HepG2 (cell line): ENCODE measurements around the gene ANKRD34C. TPM values are rescaled to one million over a fixed set of nuclear protein-coding genes. Genes with fewer than 3 reads are reported as not detected.

Source experiments
- CBX5 ChIP-seq: sonication (generic); formaldehyde crosslinking; IDR thresholded peaks from 2 replicates; pipeline ENCODE4 v1.4.0; 2020; ENCODE audit warnings: missing genetic modification reagents, borderline replicate concordance
- ETV6 ChIP-seq: sonication (generic); formaldehyde crosslinking; conservative IDR thresholded peaks from 2 replicates; pipeline ENCODE4 v1.4.0; 2020; ENCODE audit warnings: missing genetic modification reagents
- FOXK2 ChIP-seq: fragments of 450-650 bp; IDR thresholded peaks from 2 replicates; pipeline ENCODE4 v1.6.1; 2016
- GABPA ChIP-seq, 2 experiments: IDR thresholded peaks; 2 replicates each; pipeline ENCODE4 v1.6.1; 2011 to 2016; ENCODE audit warnings: low read depth in 2 of 2, low read length in 1 of 2, missing biosample characterization in 1 of 2, missing genetic modification characterization in 1 of 2
- KAT8 ChIP-seq: IDR thresholded peaks from 2 replicates; pipeline ENCODE4 v1.6.1; 2016; ENCODE audit warnings: missing genetic modification reagents, missing compliant biosample characterization
- MBNL3 ChIP-seq: fragments of 250-450 bp; sonication (Bioruptor Pico); conservative IDR thresholded peaks from 2 replicates; pipeline ENCODE4 v1.8.0; 2022; ENCODE audit warnings: mild to moderate bottlenecking, inconsistent platforms
- MEIS1 ChIP-seq: sonication (generic); formaldehyde crosslinking; IDR thresholded peaks from 2 replicates; pipeline ENCODE4 v1.9.0; 2021; ENCODE audit warnings: mild to moderate bottlenecking, missing genetic modification reagents, moderate library complexity, borderline replicate concordance
- MIER3 ChIP-seq: IDR thresholded peaks from 2 replicates; pipeline ENCODE4 v1.6.1; 2016; ENCODE audit warnings: missing compliant biosample characterization, borderline replicate concordance
- NCOA5 ChIP-seq: sonication (generic); formaldehyde crosslinking; IDR thresholded peaks from 2 replicates; pipeline ENCODE4 v1.4.0; 2020; ENCODE audit warnings: missing genetic modification reagents
- ZFX ChIP-seq: sonication (generic); formaldehyde crosslinking; IDR thresholded peaks from 2 replicates; pipeline ENCODE4 v1.4.0; 2020; ENCODE audit warnings: mild to moderate bottlenecking, low read depth, missing genetic modification reagents, moderate library complexity
- ZNF160 ChIP-seq: sonication (generic); formaldehyde crosslinking; IDR thresholded peaks from 2 replicates; pipeline ENCODE4 v1.8.0; 2022; ENCODE audit warnings: mild to moderate bottlenecking, inconsistent platforms, missing genetic modification reagents
- ZNF331 ChIP-seq: sonication (generic); formaldehyde crosslinking; IDR thresholded peaks from 2 replicates; pipeline ENCODE4 v1.4.0; 2020; ENCODE audit warnings: missing genetic modification reagents
- ZNF34 ChIP-seq: sonication (generic); formaldehyde crosslinking; IDR thresholded peaks from 2 replicates; pipeline ENCODE4 v1.4.0; 2020; ENCODE audit warnings: mild to moderate bottlenecking, missing genetic modification reagents, borderline replicate concordance
- ZNF510 ChIP-seq: sonication (generic); formaldehyde crosslinking; IDR thresholded peaks from 2 replicates; pipeline ENCODE4 v1.4.0; 2020; ENCODE audit warnings: low read depth, mild to moderate bottlenecking, missing genetic modification reagents
- ZNF572 ChIP-seq: sonication (generic); formaldehyde crosslinking; IDR thresholded peaks from 2 replicates; pipeline ENCODE4 v1.5.1; 2020; ENCODE audit warnings: mild to moderate bottlenecking, missing genetic modification reagents
- ZNF644 ChIP-seq: IDR thresholded peaks from 2 replicates; pipeline ENCODE4 v1.6.1; 2016; ENCODE audit warnings: low read depth
- ZNF772 ChIP-seq: sonication (generic); formaldehyde crosslinking; IDR thresholded peaks from 2 replicates; pipeline ENCODE4 v1.5.0; 2020; ENCODE audit warnings: mild to moderate bottlenecking, missing genetic modification reagents
- ZNF83 ChIP-seq: sonication (generic); formaldehyde crosslinking; IDR thresholded peaks from 2 replicates; pipeline ENCODE4 v1.4.0; 2020; ENCODE audit warnings: missing genetic modification reagents, mild to moderate bottlenecking, borderline replicate concordance
- ZNF879 ChIP-seq: sonication (generic); formaldehyde crosslinking; IDR thresholded peaks from 2 replicates; pipeline ENCODE4 v1.8.1; 2023; ENCODE audit warnings: missing genetic modification reagents
- ZSCAN12 ChIP-seq: sonication (generic); formaldehyde crosslinking; IDR thresholded peaks from 2 replicates; pipeline ENCODE4 v1.9.0; 2021; ENCODE audit warnings: mild to moderate bottlenecking, missing genetic modification reagents
- polyA plus RNA-seq, 8 experiments: library from polyadenylated mRNA; depleted of rRNA in 3 of 8; stranded (reverse) in 7 of 8; unstranded in 1 of 8; fragments of >200 nt; fragmentation: Illumina TruSeq in 4 of 8; extraction: Trizol in 4 of 8; gene quantifications; 2 replicates each; pipeline versions ENCODE4 v1.2.1 to v1.2.3, GENCODE V29; 2011 to 2016; ENCODE audit warnings: low read depth in 4 of 8, missing spikeins in 1 of 8, mixed read lengths in 1 of 8; ENCODE audit not compliant: insufficient read depth in 1 of 8
- total RNA-seq, 5 experiments: library from RNA; depleted of rRNA; stranded (reverse); fragments of >200 nt; fragmentation: Illumina TruSeq; extraction: Trizol; gene quantifications; 2 replicates each; pipeline ENCODE4 v1.2.3, GENCODE V29; 2016; ENCODE audit warnings: low read depth in 1 of 5
- TF ChIP-seq, protein P1 (sequence below): sonication (generic); formaldehyde crosslinking; IDR thresholded peaks from 2 replicates; pipeline ENCODE4 v1.5.0; 2020; ENCODE audit warnings: mild to moderate bottlenecking, low read depth, missing genetic modification reagents, borderline replicate concordance
- TF ChIP-seq, protein P2 (sequence below): sonication (generic); formaldehyde crosslinking; IDR thresholded peaks from 2 replicates; pipeline ENCODE4 v1.8.1; 2023; ENCODE audit warnings: mild to moderate bottlenecking, missing genetic modification reagents, borderline replicate concordance
- TF ChIP-seq, protein P3 (sequence below): IDR thresholded peaks from 2 replicates; pipeline ENCODE4 v1.6.1; 2016; ENCODE audit warnings: mild to moderate bottlenecking, missing biosample characterization, missing genetic modification reagents
- TF ChIP-seq, protein P4 (sequence below): sonication (generic); formaldehyde crosslinking; IDR thresholded peaks from 2 replicates; pipeline ENCODE4 v1.4.0; 2020; ENCODE audit warnings: mild to moderate bottlenecking, missing genetic modification reagents, borderline replicate concordance

ANKRD34C gene
- total and polyA plus RNA-seq, 2 of the 13 experiments (the other 11 are each of a cell fraction or from before 2014, with no cell fraction given): not detected

DNA sequence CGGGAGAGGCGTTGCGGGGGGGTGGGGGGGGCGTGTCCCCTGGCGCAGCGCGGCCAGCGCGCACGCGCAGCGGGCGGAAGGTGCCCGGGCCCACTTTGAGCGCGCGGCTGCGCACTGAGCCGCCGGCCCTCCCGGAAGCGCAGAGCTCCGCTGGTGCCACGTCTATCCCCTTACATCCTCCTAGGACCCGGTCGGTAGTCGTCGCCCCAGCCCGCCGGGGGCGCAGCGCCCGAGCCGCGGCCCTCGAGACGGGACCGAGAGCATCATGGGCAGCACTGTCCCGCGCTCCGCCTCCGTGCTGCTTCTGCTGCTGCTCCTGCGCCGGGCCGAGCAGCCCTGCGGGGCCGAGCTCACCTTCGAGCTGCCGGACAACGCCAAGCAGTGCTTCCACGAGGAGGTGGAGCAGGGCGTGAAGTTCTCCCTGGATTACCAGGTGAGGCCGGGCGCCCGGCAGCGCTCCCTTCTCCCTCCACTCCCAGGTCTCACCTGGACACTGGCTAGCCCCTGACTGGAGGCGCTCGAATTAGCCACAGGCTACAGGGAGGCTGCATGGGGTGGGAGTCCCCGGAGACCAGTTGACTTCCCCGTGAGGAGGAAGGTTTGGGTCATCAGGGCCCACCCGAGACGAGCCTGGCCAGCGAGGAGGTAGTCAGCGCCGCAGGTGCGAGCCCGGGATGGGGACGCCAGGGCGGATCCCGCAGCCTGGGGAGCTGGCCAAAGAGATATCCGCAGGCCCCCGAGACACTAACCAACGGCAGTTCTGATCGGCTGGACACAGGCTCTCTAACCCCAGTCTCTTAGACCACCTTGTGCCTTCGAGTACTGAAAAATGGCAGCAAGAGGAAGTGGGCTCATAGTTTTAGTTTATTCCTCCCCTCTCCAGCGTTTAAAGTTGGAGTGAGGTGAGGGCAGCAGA is 28.7 kb downstream of the ANKRD34C start, which contains the start of gene TMED3 (continued):
- TF ChIP-seq, protein P1, sequence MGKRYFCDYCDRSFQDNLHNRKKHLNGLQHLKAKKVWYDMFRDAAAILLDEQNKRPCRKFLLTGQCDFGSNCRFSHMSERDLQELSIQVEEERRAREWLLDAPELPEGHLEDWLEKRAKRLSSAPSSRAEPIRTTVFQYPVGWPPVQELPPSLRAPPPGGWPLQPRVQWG (CRISPR knock-in tag): no peak
- TF ChIP-seq ZNF34 (CRISPR knock-in tag) (peak; percentile 63; the same call in 1 of the 2 replicates), KAT8 (CRISPR knock-in tag) (peak; percentile 85), ZNF572 (CRISPR knock-in tag) (0 out of 2 replicates have a peak, but pooled peaks have one; percentile 76), ZFX (peak; percentile 92), ETV6 (CRISPR knock-in tag) (0 out of 2 replicates have a peak, but pooled peaks have one; percentile 15), MIER3 (CRISPR knock-in tag) (peak; percentile 31; the same call in 1 of the 2 replicates), ZNF879 (no peak), ZNF331 (peak; percentile 48; the same call in 1 of the 2 replicates), MEIS1 (CRISPR knock-in tag) (peak; percentile 83), ZNF510 (CRISPR knock-in tag) (peak; percentile 84; the same call in 1 of the 2 replicates), NCOA5 (no peak), ZNF772 (CRISPR knock-in tag) (peak; percentile 80; the same call in 1 of the 2 replicates), ZNF160 (CRISPR knock-in tag) (peak; percentile 85; the same call in 1 of the 2 replicates), MBNL3 (CRISPR knock-in tag) (no peak), ZNF83 (CRISPR knock-in tag) (0 out of 2 replicates have a peak, but pooled peaks have one; percentile 28), FOXK2 (no peak), ZSCAN12 (CRISPR knock-in tag) (no peak), CBX5 (CRISPR knock-in tag) (no peak), GABPA (IDR thresholded peaks at IDR 0.05; ENCODE audit: low read depth, low read length) (peak; percentile 63), GABPA (CRISPR knock-in tag; IDR thresholded peaks at IDR 0.05; ENCODE audit: low read depth) (peak; percentile 70), ZNF644 (CRISPR knock-in tag) (no peak)
- TF ChIP-seq, protein P2, sequence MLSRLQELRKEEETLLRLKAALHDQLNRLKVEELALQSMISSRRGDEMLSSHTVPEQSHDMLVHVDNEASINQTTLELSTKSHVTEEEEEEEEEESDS: peak; percentile 48; the same call in 1 of the 2 replicates
- TF ChIP-seq, protein P3, sequence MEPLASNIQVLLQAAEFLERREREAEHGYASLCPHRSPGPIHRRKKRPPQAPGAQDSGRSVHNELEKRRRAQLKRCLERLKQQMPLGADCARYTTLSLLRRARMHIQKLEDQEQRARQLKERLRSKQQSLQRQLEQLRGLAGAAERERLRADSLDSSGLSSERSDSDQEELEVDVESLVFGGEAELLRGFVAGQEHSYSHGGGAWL: peak; percentile 29; the same call in 1 of the 2 replicates
- TF ChIP-seq, protein P4, sequence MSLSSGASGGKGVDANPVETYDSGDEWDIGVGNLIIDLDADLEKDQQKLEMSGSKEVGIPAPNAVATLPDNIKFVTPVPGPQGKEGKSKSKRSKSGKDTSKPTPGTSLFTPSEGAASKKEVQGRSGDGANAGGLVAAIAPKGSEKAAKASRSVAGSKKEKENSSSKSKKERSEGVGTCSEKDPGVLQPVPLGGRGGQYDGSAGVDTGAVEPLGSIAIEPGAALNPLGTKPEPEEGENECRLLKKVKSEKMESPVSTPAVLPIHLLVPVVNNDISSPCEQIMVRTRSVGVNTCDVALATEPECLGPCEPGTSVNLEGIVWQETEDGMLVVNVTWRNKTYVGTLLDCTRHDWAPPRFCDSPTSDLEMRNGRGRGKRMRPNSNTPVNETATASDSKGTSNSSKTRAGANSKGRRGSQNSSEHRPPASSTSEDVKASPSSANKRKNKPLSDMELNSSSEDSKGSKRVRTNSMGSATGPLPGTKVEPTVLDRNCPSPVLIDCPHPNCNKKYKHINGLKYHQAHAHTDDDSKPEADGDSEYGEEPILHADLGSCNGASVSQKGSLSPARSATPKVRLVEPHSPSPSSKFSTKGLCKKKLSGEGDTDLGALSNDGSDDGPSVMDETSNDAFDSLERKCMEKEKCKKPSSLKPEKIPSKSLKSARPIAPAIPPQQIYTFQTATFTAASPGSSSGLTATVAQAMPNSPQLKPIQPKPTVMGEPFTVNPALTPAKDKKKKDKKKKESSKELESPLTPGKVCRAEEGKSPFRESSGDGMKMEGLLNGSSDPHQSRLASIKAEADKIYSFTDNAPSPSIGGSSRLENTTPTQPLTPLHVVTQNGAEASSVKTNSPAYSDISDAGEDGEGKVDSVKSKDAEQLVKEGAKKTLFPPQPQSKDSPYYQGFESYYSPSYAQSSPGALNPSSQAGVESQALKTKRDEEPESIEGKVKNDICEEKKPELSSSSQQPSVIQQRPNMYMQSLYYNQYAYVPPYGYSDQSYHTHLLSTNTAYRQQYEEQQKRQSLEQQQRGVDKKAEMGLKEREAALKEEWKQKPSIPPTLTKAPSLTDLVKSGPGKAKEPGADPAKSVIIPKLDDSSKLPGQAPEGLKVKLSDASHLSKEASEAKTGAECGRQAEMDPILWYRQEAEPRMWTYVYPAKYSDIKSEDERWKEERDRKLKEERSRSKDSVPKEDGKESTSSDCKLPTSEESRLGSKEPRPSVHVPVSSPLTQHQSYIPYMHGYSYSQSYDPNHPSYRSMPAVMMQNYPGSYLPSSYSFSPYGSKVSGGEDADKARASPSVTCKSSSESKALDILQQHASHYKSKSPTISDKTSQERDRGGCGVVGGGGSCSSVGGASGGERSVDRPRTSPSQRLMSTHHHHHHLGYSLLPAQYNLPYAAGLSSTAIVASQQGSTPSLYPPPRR (CRISPR knock-in tag): peak; percentile 81
